Measurements from ENCODE around the gene RAB31.

- no peak for TF ChIP-seq CTCF (IDR thresholded peaks at IDR 0.05)
- TF ChIP-seq POLR2AphosphoS5 (IDR thresholded peaks at IDR 0.05; ENCODE audit: low read depth, low read length): no peak
- no peak for TF ChIP-seq SIN3A (IDR thresholded peaks at IDR 0.05; ENCODE audit: borderline replicate concordance, insufficient read depth, low read depth, low read length)
- TF ChIP-seq, protein P1, sequence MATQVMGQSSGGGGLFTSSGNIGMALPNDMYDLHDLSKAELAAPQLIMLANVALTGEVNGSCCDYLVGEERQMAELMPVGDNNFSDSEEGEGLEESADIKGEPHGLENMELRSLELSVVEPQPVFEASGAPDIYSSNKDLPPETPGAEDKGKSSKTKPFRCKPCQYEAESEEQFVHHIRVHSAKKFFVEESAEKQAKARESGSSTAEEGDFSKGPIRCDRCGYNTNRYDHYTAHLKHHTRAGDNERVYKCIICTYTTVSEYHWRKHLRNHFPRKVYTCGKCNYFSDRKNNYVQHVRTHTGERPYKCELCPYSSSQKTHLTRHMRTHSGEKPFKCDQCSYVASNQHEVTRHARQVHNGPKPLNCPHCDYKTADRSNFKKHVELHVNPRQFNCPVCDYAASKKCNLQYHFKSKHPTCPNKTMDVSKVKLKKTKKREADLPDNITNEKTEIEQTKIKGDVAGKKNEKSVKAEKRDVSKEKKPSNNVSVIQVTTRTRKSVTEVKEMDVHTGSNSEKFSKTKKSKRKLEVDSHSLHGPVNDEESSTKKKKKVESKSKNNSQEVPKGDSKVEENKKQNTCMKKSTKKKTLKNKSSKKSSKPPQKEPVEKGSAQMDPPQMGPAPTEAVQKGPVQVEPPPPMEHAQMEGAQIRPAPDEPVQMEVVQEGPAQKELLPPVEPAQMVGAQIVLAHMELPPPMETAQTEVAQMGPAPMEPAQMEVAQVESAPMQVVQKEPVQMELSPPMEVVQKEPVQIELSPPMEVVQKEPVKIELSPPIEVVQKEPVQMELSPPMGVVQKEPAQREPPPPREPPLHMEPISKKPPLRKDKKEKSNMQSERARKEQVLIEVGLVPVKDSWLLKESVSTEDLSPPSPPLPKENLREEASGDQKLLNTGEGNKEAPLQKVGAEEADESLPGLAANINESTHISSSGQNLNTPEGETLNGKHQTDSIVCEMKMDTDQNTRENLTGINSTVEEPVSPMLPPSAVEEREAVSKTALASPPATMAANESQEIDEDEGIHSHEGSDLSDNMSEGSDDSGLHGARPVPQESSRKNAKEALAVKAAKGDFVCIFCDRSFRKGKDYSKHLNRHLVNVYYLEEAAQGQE (IDR thresholded peaks at IDR 0.05; ENCODE audit: insufficient read depth in 1 of 2, low read depth in 2 of 2, low read length in 1 of 2): no peak
- TF ChIP-seq TCF7L2 (IDR thresholded peaks at IDR 0.05; ENCODE audit: low read depth, low read length): no peak
Measured at GRCh38 chr18:9756271-9756932, 48.3 kb downstream of the RAB31 start.
